ENCODE measurements around the gene SIGLEC1. TPM values are rescaled to one million over a fixed set of nuclear protein-coding genes. Genes with fewer than 3 reads are reported as not detected.
A peak's percentile ranks its signal among the peaks of the same experiment; 100 is the strongest.

The SIGLEC1 gene
- total RNA-seq, 1 experiment from 2014 or later, result not detected

DNA sequence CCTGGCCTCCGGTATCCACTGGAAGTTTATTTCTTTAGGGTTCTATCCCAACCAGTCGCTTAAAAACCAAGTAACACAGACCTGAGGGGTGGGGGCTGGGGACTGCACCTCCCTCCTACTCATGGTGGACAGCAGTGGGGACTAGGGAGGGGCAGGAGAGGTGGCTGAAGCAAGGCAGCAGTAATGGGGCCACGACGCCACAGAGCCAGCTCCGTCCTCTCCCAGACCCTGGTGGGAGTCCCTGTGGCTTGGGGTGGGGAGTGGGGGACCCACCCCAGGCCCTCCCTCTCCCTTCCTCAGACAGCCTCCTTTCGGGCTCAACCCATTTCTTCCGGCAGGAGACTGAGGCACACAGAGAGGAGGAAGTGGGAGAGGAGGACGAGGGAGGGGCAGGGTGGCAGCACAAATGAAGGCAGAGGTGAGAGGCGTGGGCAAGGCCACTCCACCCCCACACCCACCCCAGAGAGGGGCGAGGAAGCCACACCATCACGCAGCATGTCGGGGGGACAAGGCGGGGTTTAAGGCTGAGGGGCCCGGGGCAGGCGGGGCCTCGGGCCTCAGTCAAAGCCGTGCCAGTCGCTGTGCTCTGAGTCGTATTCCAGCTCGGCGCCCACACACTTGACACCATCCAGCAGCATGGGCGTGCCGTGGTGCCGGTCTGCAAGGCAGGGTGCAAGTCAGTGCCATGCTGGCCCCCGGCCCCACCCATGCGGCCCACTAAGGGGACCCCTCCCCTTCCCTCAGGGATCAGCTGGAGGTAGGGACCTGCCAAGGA is 41.3 kb upstream of the SIGLEC1 start:
- TSS peak; percentile 61 for BruUV-seq (replicated peaks)
- TF ChIP-seq EZH2 (IDR thresholded peaks at IDR 0.05; ENCODE audit: low read depth), result no peak
- TF ChIP-seq, protein P1, sequence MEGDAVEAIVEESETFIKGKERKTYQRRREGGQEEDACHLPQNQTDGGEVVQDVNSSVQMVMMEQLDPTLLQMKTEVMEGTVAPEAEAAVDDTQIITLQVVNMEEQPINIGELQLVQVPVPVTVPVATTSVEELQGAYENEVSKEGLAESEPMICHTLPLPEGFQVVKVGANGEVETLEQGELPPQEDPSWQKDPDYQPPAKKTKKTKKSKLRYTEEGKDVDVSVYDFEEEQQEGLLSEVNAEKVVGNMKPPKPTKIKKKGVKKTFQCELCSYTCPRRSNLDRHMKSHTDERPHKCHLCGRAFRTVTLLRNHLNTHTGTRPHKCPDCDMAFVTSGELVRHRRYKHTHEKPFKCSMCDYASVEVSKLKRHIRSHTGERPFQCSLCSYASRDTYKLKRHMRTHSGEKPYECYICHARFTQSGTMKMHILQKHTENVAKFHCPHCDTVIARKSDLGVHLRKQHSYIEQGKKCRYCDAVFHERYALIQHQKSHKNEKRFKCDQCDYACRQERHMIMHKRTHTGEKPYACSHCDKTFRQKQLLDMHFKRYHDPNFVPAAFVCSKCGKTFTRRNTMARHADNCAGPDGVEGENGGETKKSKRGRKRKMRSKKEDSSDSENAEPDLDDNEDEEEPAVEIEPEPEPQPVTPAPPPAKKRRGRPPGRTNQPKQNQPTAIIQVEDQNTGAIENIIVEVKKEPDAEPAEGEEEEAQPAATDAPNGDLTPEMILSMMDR (conservative IDR thresholded peaks at IDR 0.05), result no peak
- Histone ChIP-seq H3F3A (ENCODE audit: insufficient read depth, low read depth) (no peaks in the 10 kb centered on the region), H3K9me2 (ENCODE audit: insufficient read depth) (no peaks in the 10 kb centered on the region), H3K36me3 (ENCODE audit: low read depth) (no peaks in the 10 kb centered on the region), H3K27me3 (ENCODE audit: insufficient read depth, low read depth) (no peaks in the 10 kb centered on the region), H2AFZ (no peak overlapping the region), H3K4me1 (replicated peaks; ENCODE audit: insufficient read depth) (no peaks in the 10 kb centered on the region), H3K4me3 (no peak overlapping the region), H3K79me2 (ENCODE audit: low read depth) (no peaks in the 10 kb centered on the region), H3K27ac (no peak overlapping the region), H3K9me3 (ENCODE audit: insufficient read depth, low read depth) (no peaks in the 10 kb centered on the region), H3K4me2 (no peak overlapping the region), H4K20me1 (ENCODE audit: insufficient read depth) (no peaks in the 10 kb centered on the region)
- intact Hi-C loops (cut with micrococcal nuclease; ENCODE audit: unreplicated experiment), result loop anchor here (1.0 kb wide), 1 partner anchor 28 kb away; the partner anchor contains the start of gene SPEF1
- ChIA-PET CTCF (interaction anchor here (1.1 to 1.3 kb wide), 3 partner anchors 28 to 89 kb away, joined by 3 to 4 read pairs (median 3); partner anchors contain the start of gene SPEF1), POLR2A (ENCODE audit: unreplicated experiment) (no interaction called here)
- DNase-seq, result no peak

DNA sequence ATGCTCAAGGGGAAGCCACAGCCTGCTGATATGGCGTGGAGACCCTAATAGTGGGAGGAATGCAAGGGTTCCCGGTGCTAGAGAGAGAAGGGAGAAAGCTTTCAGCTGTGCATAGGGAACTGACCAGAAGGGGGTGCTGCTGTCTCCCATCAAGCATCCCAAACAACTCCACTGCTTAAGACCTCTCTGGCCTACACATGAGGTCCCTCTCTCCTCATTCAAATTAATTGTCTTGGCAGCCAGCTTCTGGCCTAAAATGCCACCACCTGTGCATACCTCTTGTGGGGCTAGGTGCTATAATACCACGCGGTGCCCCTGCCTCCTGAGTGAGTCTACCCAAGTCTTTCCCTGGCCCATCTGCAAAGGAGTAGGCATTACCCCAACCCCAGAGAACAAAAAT is 40.7 kb upstream of the SIGLEC1 start:
- Histone ChIP-seq H3K4me1 (replicated peaks; ENCODE audit: insufficient read depth) (no peaks in the 10 kb centered on the region), H2AFZ (no peak overlapping the region), H3K9me2 (ENCODE audit: insufficient read depth) (no peaks in the 10 kb centered on the region), H4K20me1 (ENCODE audit: insufficient read depth) (no peaks in the 10 kb centered on the region), H3K4me2 (no peak overlapping the region), H3K79me2 (ENCODE audit: low read depth) (no peaks in the 10 kb centered on the region), H3F3A (ENCODE audit: insufficient read depth, low read depth) (no peaks in the 10 kb centered on the region), H3K27me3 (ENCODE audit: insufficient read depth, low read depth) (no peaks in the 10 kb centered on the region), H3K4me3 (no peak overlapping the region), H3K36me3 (ENCODE audit: low read depth) (no peaks in the 10 kb centered on the region), H3K27ac (no peak overlapping the region), H3K9me3 (ENCODE audit: insufficient read depth, low read depth) (no peaks in the 10 kb centered on the region)
- intact Hi-C loops (cut with micrococcal nuclease; ENCODE audit: unreplicated experiment), result loop anchor here (1.0 kb wide), 1 partner anchor 28 kb away; the partner anchor contains the start of gene SPEF1
- BruUV-seq (replicated peaks), result no TSS peak
- peak; percentile 37 to 39 for DNase-seq
- ChIA-PET CTCF (interaction anchor here (1.1 to 1.3 kb wide), 3 partner anchors 29 to 89 kb away, joined by 3 to 4 read pairs (median 3); partner anchors contain the start of gene SPEF1), POLR2A (ENCODE audit: unreplicated experiment) (no interaction called here)
- TF ChIP-seq, protein P1 (conservative IDR thresholded peaks at IDR 0.05), result peak; percentile 71
- TF ChIP-seq EZH2 (IDR thresholded peaks at IDR 0.05; ENCODE audit: low read depth), result no peak

DNA sequence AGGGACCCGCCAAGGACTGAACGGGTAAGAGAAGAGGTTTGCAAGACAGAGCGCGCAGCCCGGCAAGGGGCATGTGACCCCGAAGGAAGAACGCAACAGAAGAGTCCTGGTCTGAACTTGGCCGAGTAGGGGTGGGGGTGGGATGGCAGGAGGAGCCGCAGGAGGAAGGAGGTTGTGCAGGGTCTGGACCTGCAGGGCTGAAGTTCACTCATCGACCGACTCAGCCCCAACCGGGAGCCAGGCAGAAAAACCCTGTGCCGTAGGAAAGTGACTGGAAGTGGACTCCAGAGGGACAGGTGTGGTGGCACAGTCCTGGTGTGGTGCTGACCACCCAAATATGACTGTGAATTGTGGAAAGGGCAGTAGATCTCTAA is 40.0 kb upstream of the SIGLEC1 start:
- BruUV-seq (replicated peaks), result no TSS peak
- H3K9me3 ChIP-seq (ENCODE audit: insufficient read depth, low read depth), result no peaks in the 10 kb centered on the region
- H3K4me3 ChIP-seq, result no peak overlapping the region
- POLR2A ChIA-PET (ENCODE audit: unreplicated experiment), result no interaction called here
- H3K4me1 ChIP-seq (replicated peaks; ENCODE audit: insufficient read depth), result no peaks in the 10 kb centered on the region
- H4K20me1 ChIP-seq (ENCODE audit: insufficient read depth), result no peaks in the 10 kb centered on the region
- no peaks in the 10 kb centered on the region for H3F3A ChIP-seq (ENCODE audit: insufficient read depth, low read depth)
- no peak overlapping the region for H3K27ac ChIP-seq
- H3K4me2 ChIP-seq, result no peak overlapping the region
- no peaks in the 10 kb centered on the region for H3K9me2 ChIP-seq (ENCODE audit: insufficient read depth)
- H3K36me3 ChIP-seq (ENCODE audit: low read depth), result no peaks in the 10 kb centered on the region
- H2AFZ ChIP-seq, result no peak overlapping the region
- DNase-seq, result no peak
- no peaks in the 10 kb centered on the region for H3K79me2 ChIP-seq (ENCODE audit: low read depth)
- TF ChIP-seq, protein P1 (conservative IDR thresholded peaks at IDR 0.05), result no peak
- TF ChIP-seq EZH2 (IDR thresholded peaks at IDR 0.05; ENCODE audit: low read depth), result no peak
- no peaks in the 10 kb centered on the region for H3K27me3 ChIP-seq (ENCODE audit: insufficient read depth, low read depth)
- intact Hi-C loops (cut with micrococcal nuclease; ENCODE audit: unreplicated experiment), result no loop called here
- CTCF ChIA-PET, result interaction anchor here (1.1 to 1.2 kb wide), 2 partner anchors 29 to 90 kb away, joined by 3 to 4 read pairs; partner anchors contain the start of gene SPEF1

Data from PC-9 (cell line).